OCI-LY1 (cell line): Measurements from ENCODE around the gene APC.

ENCODE experiments used
- H2AFZ ChIP-seq: fragments of 200-600 bp; sonication (generic), shearing (Covaris generic); 2 replicates; pipeline ENCODE4 v1.6.0; 2014; ENCODE audit warnings: antibody characterized with exemption, mild to moderate bottlenecking, low read length
- H3F3A ChIP-seq: fragments of 200-600 bp; sonication (generic), shearing (Covaris generic); 2 replicates; pipeline ENCODE4 v1.6.0; 2014; ENCODE audit warnings: mild to moderate bottlenecking, antibody characterized with exemption, low read length, moderate library complexity; ENCODE audit not compliant: insufficient read depth
- H3K27ac ChIP-seq: fragments of 200-600 bp; sonication (generic); 2 replicates; pipeline ENCODE4 v1.5.1; 2014; ENCODE audit warnings: low read length, mixed run types, mild to moderate bottlenecking, low read depth; ENCODE audit not compliant: poor library complexity, severe bottlenecking
- H3K27me3 ChIP-seq: fragments of 200-600 bp; sonication (generic); 2 replicates; pipeline ENCODE4 v1.6.0; 2014; ENCODE audit warnings: antibody characterized with exemption, mild to moderate bottlenecking, low read length, moderate library complexity; ENCODE audit not compliant: insufficient read depth
- H3K36me3 ChIP-seq: fragments of 200-600 bp; sonication (generic); 2 replicates; pipeline ENCODE4 v1.6.1; 2014; ENCODE audit warnings: mild to moderate bottlenecking, antibody characterized with exemption, low read length, moderate library complexity, mixed read lengths; ENCODE audit not compliant: insufficient read depth
- H3K4me1 ChIP-seq: fragments of 200-600 bp; sonication (generic); 2 replicates; pipeline ENCODE4 v1.5.1; 2014; ENCODE audit warnings: mild to moderate bottlenecking, low read length, moderate library complexity; ENCODE audit not compliant: insufficient read depth, severe bottlenecking
- H3K4me2 ChIP-seq: fragments of 200-600 bp; sonication (generic), shearing (Covaris generic); 2 replicates; pipeline ENCODE4 v1.6.1; 2014; ENCODE audit warnings: low read length
- H3K4me3 ChIP-seq: fragments of 200-600 bp; sonication (generic); 2 replicates; pipeline ENCODE4 v1.5.1; 2014; ENCODE audit warnings: low read length, low read depth, mild to moderate bottlenecking, mixed read lengths; ENCODE audit not compliant: poor library complexity, severe bottlenecking
- H3K79me2 ChIP-seq: fragments of 200-600 bp; shearing (Covaris generic); 2 replicates; pipeline ENCODE4 v1.6.1; 2016; ENCODE audit warnings: mixed run types, low read length, mixed read lengths; ENCODE audit not compliant: insufficient read depth
- H3K9ac ChIP-seq: fragments of 200-600 bp; sonication (generic), shearing (Covaris generic); 2 replicates; pipeline ENCODE4 v1.6.1; 2014; ENCODE audit warnings: mild to moderate bottlenecking, low read length, mixed read lengths
- H3K9me2 ChIP-seq: fragments of 200-600 bp; sonication (generic), shearing (Covaris generic); 2 replicates; pipeline ENCODE4 v1.6.1; 2014; ENCODE audit warnings: low read depth, mild to moderate bottlenecking, low read length, mixed read lengths
- H3K9me3 ChIP-seq: fragments of 200-600 bp; shearing (Covaris generic); 2 replicates; pipeline ENCODE4 v1.6.1; 2014; ENCODE audit warnings: low read length, mixed read lengths
- H4K20me1 ChIP-seq: fragments of 200-600 bp; sonication (generic), shearing (Covaris generic); 2 replicates; pipeline ENCODE4 v1.6.0; 2016; ENCODE audit warnings: mild to moderate bottlenecking, low read length; ENCODE audit not compliant: insufficient read depth
- CTCF ChIP-seq: fragments of 200-600 bp; sonication (generic), shearing (Covaris generic); IDR thresholded peaks from 2 replicates; pipeline ENCODE4 v1.5.1; 2017; ENCODE audit warnings: mild to moderate bottlenecking, antibody characterized with exemption, low read length, moderate library complexity, mixed read lengths
- EZH2 ChIP-seq: fragments of 200-600 bp; sonication (generic), shearing (Covaris generic); IDR thresholded peaks from 2 replicates; pipeline ENCODE4 v1.8.0; 2017; ENCODE audit warnings: borderline replicate concordance, mixed run types, mild to moderate bottlenecking, antibody characterized with exemption, low read length, moderate library complexity, mixed read lengths

Gene APC

GRCh38 chr5:112866739-112867138, 129.1 kb downstream of the APC start:
- H3K9me2 ChIP-seq = no peaks in the 10 kb centered on the region
- no peaks in the 10 kb centered on the region for H3K9me3 ChIP-seq
- TF ChIP-seq CTCF (no peak), EZH2 (no peak)
- no peak overlapping the region for H3K4me2 ChIP-seq
- peaks cover 23% of the 10 kb centered on the region for H3K79me2 ChIP-seq
- peaks cover 86% of the 10 kb centered on the region for H3K36me3 ChIP-seq
- peaks cover 19% of the 10 kb centered on the region for H3K4me1 ChIP-seq
- no peaks in the 10 kb centered on the region for H4K20me1 ChIP-seq
- H3K27ac ChIP-seq = no peak overlapping the region
- no peaks in the 10 kb centered on the region for H3F3A ChIP-seq
- H3K9ac ChIP-seq = no peak overlapping the region
- no peak overlapping the region for H3K4me3 ChIP-seq
- no peaks in the 10 kb centered on the region for H3K27me3 ChIP-seq
- H2AFZ ChIP-seq = no peak overlapping the region

GRCh38 chr5:112867411-112867810, 129.7 kb downstream of the APC start:
- TF ChIP-seq CTCF (no peak), EZH2 (no peak)
- Histone ChIP-seq H3K27ac (no peak overlapping the region), H3K4me1 (peaks cover 12% of the 10 kb centered on the region), H3K4me2 (no peak overlapping the region), H3K4me3 (no peak overlapping the region), H3K36me3 (peaks cover 84% of the 10 kb centered on the region), H2AFZ (no peak overlapping the region), H3K79me2 (peaks cover 16% of the 10 kb centered on the region), H4K20me1 (no peaks in the 10 kb centered on the region), H3K27me3 (no peaks in the 10 kb centered on the region), H3K9ac (no peak overlapping the region), H3K9me3 (no peaks in the 10 kb centered on the region), H3F3A (no peaks in the 10 kb centered on the region), H3K9me2 (no peaks in the 10 kb centered on the region)

- no peaks in the 10 kb centered on the region for H4K20me1 ChIP-seq
- H3K27ac ChIP-seq = no peak overlapping the region
- no peaks in the 10 kb centered on the region for H3F3A ChIP-seq
- 0 out of 2 replicates have a peak, but pooled peaks cover 3% of the 10 kb centered on the region for H3K79me2 ChIP-seq
- H3K36me3 ChIP-seq = peaks cover 62% of the 10 kb centered on the region
- no peaks in the 10 kb centered on the region for H3K9me3 ChIP-seq
- H3K4me3 ChIP-seq = no peak overlapping the region
- no peaks in the 10 kb centered on the region for H3K4me1 ChIP-seq
- no peak overlapping the region for H3K4me2 ChIP-seq
- TF ChIP-seq CTCF (no peak), EZH2 (no peak)
- H3K9ac ChIP-seq = no peak overlapping the region
- H3K9me2 ChIP-seq = no peaks in the 10 kb centered on the region
- no peaks in the 10 kb centered on the region for H3K27me3 ChIP-seq
- H2AFZ ChIP-seq = no peak overlapping the region
Measured at GRCh38 chr5:112869948-112870347, 132.3 kb downstream of the APC start.
